Measurements from ENCODE around the gene SLC24A3. TPM values are rescaled to one million over a fixed set of nuclear protein-coding genes. Genes with fewer than 3 reads are reported as not detected.

The SLC24A3 gene
- total RNA-seq, 1 experiment from 2014 or later, result not detected

- TF ChIP-seq EZH2 (IDR thresholded peaks at IDR 0.05; ENCODE audit: low read depth) (no peak), CTCF (conservative IDR thresholded peaks at IDR 0.05) (no peak)
- no peaks in the 10 kb centered on the region for H3K36me3 ChIP-seq (ENCODE audit: low read depth)
- no peak for DNase-seq
- POLR2A ChIA-PET (ENCODE audit: unreplicated experiment), result no interaction called here
- BruUV-seq (replicated peaks), result no TSS peak
- H4K20me1 ChIP-seq (ENCODE audit: insufficient read depth), result no peaks in the 10 kb centered on the region
- no peak overlapping the region for H3K4me3 ChIP-seq
- H2AFZ ChIP-seq, result no peak overlapping the region
- H3K4me1 ChIP-seq (replicated peaks; ENCODE audit: insufficient read depth), result no peaks in the 10 kb centered on the region
- H3K79me2 ChIP-seq (ENCODE audit: low read depth), result no peaks in the 10 kb centered on the region
- no peak overlapping the region for H3K4me2 ChIP-seq
- H3K9me3 ChIP-seq (ENCODE audit: insufficient read depth, low read depth), result no peaks in the 10 kb centered on the region
- peaks cover 52% of the 10 kb centered on the region for H3K27me3 ChIP-seq (ENCODE audit: insufficient read depth, low read depth)
- intact Hi-C loops (cut with micrococcal nuclease; ENCODE audit: unreplicated experiment), result no loop called here
- H3K9me2 ChIP-seq (ENCODE audit: insufficient read depth), result no peaks in the 10 kb centered on the region
- no peak overlapping the region for H3K27ac ChIP-seq
- H3F3A ChIP-seq (ENCODE audit: insufficient read depth, low read depth), result no peaks in the 10 kb centered on the region
- CTCF ChIA-PET, result no interaction called here
These were observed 238.9 kb downstream of the SLC24A3 start for GRCh38 chr20:19451231-19451922.

GRCh38 chr20:19451923-19452295, 239.5 kb downstream of the SLC24A3 start:
- Histone ChIP-seq H3K4me2 (no peak overlapping the region), H3F3A (ENCODE audit: insufficient read depth, low read depth) (no peaks in the 10 kb centered on the region), H2AFZ (no peak overlapping the region), H4K20me1 (ENCODE audit: insufficient read depth) (no peaks in the 10 kb centered on the region), H3K9me2 (ENCODE audit: insufficient read depth) (no peaks in the 10 kb centered on the region), H3K27ac (no peak overlapping the region), H3K36me3 (ENCODE audit: low read depth) (no peaks in the 10 kb centered on the region), H3K27me3 (ENCODE audit: insufficient read depth, low read depth) (peaks cover 52% of the 10 kb centered on the region), H3K4me1 (replicated peaks; ENCODE audit: insufficient read depth) (no peaks in the 10 kb centered on the region), H3K4me3 (no peak overlapping the region), H3K9me3 (ENCODE audit: insufficient read depth, low read depth) (no peaks in the 10 kb centered on the region), H3K79me2 (ENCODE audit: low read depth) (no peaks in the 10 kb centered on the region)
- CTCF ChIA-PET, result no interaction called here
- POLR2A ChIA-PET (ENCODE audit: unreplicated experiment), result no interaction called here
- BruUV-seq (replicated peaks), result no TSS peak
- no peak for TF ChIP-seq CTCF (conservative IDR thresholded peaks at IDR 0.05)
- TF ChIP-seq EZH2 (IDR thresholded peaks at IDR 0.05; ENCODE audit: low read depth), result no peak
- intact Hi-C loops (cut with micrococcal nuclease; ENCODE audit: unreplicated experiment), result no loop called here
- no peak for DNase-seq

GRCh38 chr20:19453410-19453809, 241.0 kb downstream of the SLC24A3 start:
- Histone ChIP-seq H3F3A (ENCODE audit: insufficient read depth, low read depth) (no peaks in the 10 kb centered on the region), H3K4me1 (replicated peaks; ENCODE audit: insufficient read depth) (no peaks in the 10 kb centered on the region), H3K79me2 (ENCODE audit: low read depth) (no peaks in the 10 kb centered on the region), H3K27me3 (ENCODE audit: insufficient read depth, low read depth) (peaks cover 50% of the 10 kb centered on the region), H3K36me3 (ENCODE audit: low read depth) (no peaks in the 10 kb centered on the region), H3K9me2 (ENCODE audit: insufficient read depth) (no peaks in the 10 kb centered on the region; the same call in 1 of the 2 replicates), H3K27ac (no peak overlapping the region), H3K9me3 (ENCODE audit: insufficient read depth, low read depth) (no peaks in the 10 kb centered on the region), H2AFZ (no peak overlapping the region), H3K4me2 (no peak overlapping the region), H3K4me3 (no peak overlapping the region), H4K20me1 (ENCODE audit: insufficient read depth) (no peaks in the 10 kb centered on the region)
- POLR2A ChIA-PET (ENCODE audit: unreplicated experiment), result no interaction called here
- intact Hi-C loops (cut with micrococcal nuclease; ENCODE audit: unreplicated experiment), result no loop called here
- no peak for DNase-seq
- no peak for TF ChIP-seq EZH2 (IDR thresholded peaks at IDR 0.05; ENCODE audit: low read depth)
- no peak for TF ChIP-seq CTCF (conservative IDR thresholded peaks at IDR 0.05)
- CTCF ChIA-PET, result no interaction called here
- no TSS peak for BruUV-seq (replicated peaks)

Measured in PC-9 (cell line).